Naive thymus-derived CD4-positive, alpha-beta T cell (primary cell): ENCODE measurements around the gene DONSON. TPM values are rescaled to one million over a fixed set of nuclear protein-coding genes. Genes with fewer than 3 reads are reported as not detected.

Experiments used
- ATAC-seq: fragments of 150-1000 bp; cut with Tn5 transposase; 2 replicates; pipeline ENCODE4 v1.10.0; 2021; ENCODE audit warnings: mild to moderate bottlenecking, moderate library complexity
- CTCF ChIA-PET: fragments of 350-600 bp; sonication (Branson Sonifier 250); formaldehyde crosslinking; loops from one replicate; lab custom pipeline; 2021; ENCODE audit warnings: antibody characterized with exemption; lab: Charles Lee
- POLR2A ChIA-PET: fragments of 350-600 bp; sonication (Branson Sonifier 250); formaldehyde crosslinking; loops from one replicate; lab custom pipeline; 2021; ENCODE audit warnings: antibody characterized with exemption, inconsistent platforms; lab: Charles Lee
- DNase-seq, 9 donors: peaks; one replicate each; pipeline versions ENCODE4 v3.0.0 to v3.0.0-alpha.2; 2020 to 2022; ENCODE audit warnings: mixed read lengths in 1 of 9
- H3K27ac ChIP-seq: one replicate; pipeline ENCODE4 v1.7.0; 2013; ENCODE audit warnings: mild to moderate bottlenecking, low read depth, low read length, moderate library complexity
- H3K27me3 ChIP-seq, 2 donors: one replicate each; pipeline ENCODE4 v1.7.0; 2013; ENCODE audit warnings: low read length in 2 of 2, mild to moderate bottlenecking in 2 of 2, moderate library complexity in 2 of 2; ENCODE audit not compliant: control insufficient read depth in 2 of 2, insufficient read depth in 2 of 2
- H3K36me3 ChIP-seq, 3 experiments: 1 replicate in 2 of 3; 2 replicates in 1 of 3; pipeline ENCODE4 v1.7.0; 2013; ENCODE audit warnings: low read length in 3 of 3, mild to moderate bottlenecking in 3 of 3, moderate library complexity in 1 of 3; ENCODE audit not compliant: insufficient read depth in 3 of 3, control insufficient read depth in 2 of 3
- H3K4me1 ChIP-seq, 2 donors: one replicate each; pipeline ENCODE4 v1.7.0; 2013; ENCODE audit warnings: low read length in 2 of 2, mild to moderate bottlenecking in 2 of 2, moderate library complexity in 1 of 2; ENCODE audit not compliant: control insufficient read depth in 2 of 2, insufficient read depth in 2 of 2
- H3K4me3 ChIP-seq: 2 replicates; pipeline ENCODE4 v1.7.0; 2013; ENCODE audit warnings: mild to moderate bottlenecking, low read length
- H3K9me3 ChIP-seq, 3 experiments: 1 replicate in 2 of 3; 2 replicates in 1 of 3; pipeline ENCODE4 v1.7.0; 2013; ENCODE audit warnings: low read length in 3 of 3; ENCODE audit not compliant: control insufficient read depth in 2 of 3
- H3K27ac Mint-ChIP-seq, 9 donors: one replicate each; pipeline ENCODE4 v1.8.0; 2020 to 2022; ENCODE audit warnings: mixed read lengths in 9 of 9, mild to moderate bottlenecking in 8 of 9, moderate library complexity in 5 of 9, inconsistent platforms in 2 of 9
- H3K27me3 Mint-ChIP-seq, 5 donors: one replicate each; pipeline ENCODE4 v1.8.0; 2021 to 2022; ENCODE audit warnings: mixed read lengths in 5 of 5, mild to moderate bottlenecking in 1 of 5
- H3K36me3 Mint-ChIP-seq, 5 donors: one replicate each; pipeline ENCODE4 v1.8.0; 2020 to 2022; ENCODE audit warnings: mixed read lengths in 5 of 5, mild to moderate bottlenecking in 3 of 5, inconsistent platforms in 1 of 5
- H3K4me1 Mint-ChIP-seq, 7 donors: one replicate each; pipeline ENCODE4 v1.8.0; 2020 to 2022; ENCODE audit warnings: mixed read lengths in 7 of 7, mild to moderate bottlenecking in 3 of 7, inconsistent platforms in 1 of 7
- H3K4me3 Mint-ChIP-seq, 10 donors: one replicate each; pipeline ENCODE4 v1.8.0; 2020 to 2022; ENCODE audit warnings: mild to moderate bottlenecking in 10 of 10, mixed read lengths in 10 of 10, moderate library complexity in 6 of 10, inconsistent platforms in 2 of 10
- H3K9me3 Mint-ChIP-seq, 11 donors: one replicate each; pipeline ENCODE4 v1.8.0; 2020 to 2022; ENCODE audit warnings: mixed read lengths in 11 of 11, mild to moderate bottlenecking in 4 of 11, inconsistent platforms in 1 of 11, moderate library complexity in 1 of 11
- intact Hi-C, 2 donors: fragments of 100-400 bp; cut with micrococcal nuclease; formaldehyde crosslinking; loops; one replicate each; pipeline ENCODE4 v1.15.1; 2023
- polyA plus RNA-seq, 2 donors: library from polyadenylated mRNA; unstranded; fragments of 300-500 nt; fragmentation: Illumina TruSeq; gene quantifications; one replicate each; pipeline ENCODE4 v1.2.3, GENCODE V29; 2021
- total RNA-seq, 6 experiments: library from RNA in 5 of 6; stranded (reverse) in 5 of 6; gene quantifications; 1 replicate in 5 of 6; 2 replicates in 1 of 6; pipeline ENCODE4 v1.2.3 and lab custom pipeline; 2021 to 2026

Gene DONSON
- total and polyA plus RNA-seq, 7 experiments from 2014 or later: 4.2 to 30.8 (median 9.6) TPM

DNA sequence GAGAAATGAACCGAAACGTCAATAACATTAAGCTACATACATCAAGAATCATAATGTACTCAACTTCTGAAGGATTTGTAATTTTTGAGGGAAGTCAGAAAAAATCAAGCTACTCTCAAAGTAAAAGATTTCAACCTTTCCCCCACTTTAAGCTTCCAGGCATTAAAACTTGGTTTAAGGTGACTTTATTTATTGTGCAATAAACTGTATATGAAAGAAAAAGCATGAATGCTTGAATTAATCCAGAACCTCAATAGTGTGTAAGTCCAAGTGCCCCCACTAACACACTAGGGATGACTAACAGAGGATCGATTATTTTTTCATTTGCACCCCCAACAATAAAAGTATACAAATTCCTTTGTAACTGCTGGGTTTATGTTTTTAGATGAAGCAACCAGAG lies 57.5 kb downstream of the DONSON start:
- CTCF ChIA-PET: interaction anchor here (0.6 kb wide), 1 partner anchor 11 kb away, joined by 3 read pairs; no protein-coding TSS in a partner anchor
- no peaks in the 10 kb centered on the region for H3K4me1 ChIP-seq
- intact Hi-C loops: no loop called here
- peaks cover 19 to 75% (median 27%) of the 10 kb centered on the region in 3 experiments for H3K36me3 ChIP-seq
- H3K27me3 ChIP-seq: no peaks in the 10 kb centered on the region
- H3K4me3 Mint-ChIP-seq: no peak overlapping the region
- POLR2A ChIA-PET: interaction anchor here (0.7 to 1.1 kb wide), 5 partner anchors 11 to 434 kb away, joined by 3 read pairs; partner anchors contain the start of genes DNAJC28 and GART
- H3K27ac Mint-ChIP-seq: no peak overlapping the region
- DNase-seq (no peak), ATAC-seq (no peak)
- no peaks in the 10 kb centered on the region for H3K27me3 Mint-ChIP-seq
- H3K27ac ChIP-seq: no peak overlapping the region
- H3K9me3 Mint-ChIP-seq: no peaks in the 10 kb centered on the region
- peaks cover 12 to 47% (median 25%) of the 10 kb centered on the region in 5 donors for H3K36me3 Mint-ChIP-seq
- no peak overlapping the region for H3K4me3 ChIP-seq
- no peaks in the 10 kb centered on the region for H3K9me3 ChIP-seq
- H3K4me1 Mint-ChIP-seq: peaks cover 0 to 2% (median 0%) of the 10 kb centered on the region in 7 donors

Other genes with a start within 250 kb of the DONSON start
- 10 to 100 TPM in 4 of 5 experiments, 1 to 10 TPM in 1; 9.1 to 80.5 (median 33.7) TPM for gene IFNGR2, start 185.3 kb downstream of the DONSON start, total RNA-seq
- 10 to 100 TPM; 29.8 to 39.2 TPM for gene IFNGR2, start 185.3 kb downstream of the DONSON start, polyA plus RNA-seq
- 100 to 1,000 TPM in 2 of 5 experiments, 10 to 100 TPM in 3; 38.3 to 108 (median 61.7) TPM for gene TMEM50B, start 108.7 kb downstream of the DONSON start, total RNA-seq
- 10 to 100 TPM; 37.0 to 46.5 TPM for gene TMEM50B, start 108.7 kb downstream of the DONSON start, polyA plus RNA-seq
- 1 to 10 TPM in 1 of 5 experiments, under 1 TPM in 3, not detected in 1; 0.27 to 1.5 (median 0.61) TPM for gene DNAJC28, start 97.0 kb downstream of the DONSON start, total RNA-seq
- gene DNAJC28, start 97.0 kb downstream of the DONSON start, polyA plus RNA-seq: under 1 TPM; 0.54 to 0.92 TPM
- gene GART, start 46.6 kb downstream of the DONSON start, total RNA-seq: 10 to 100 TPM; 38.3 to 98.8 (median 71.9) TPM
- 10 to 100 TPM; 37.3 to 56.4 TPM for gene GART, start 46.6 kb downstream of the DONSON start, polyA plus RNA-seq
- 100 to 1,000 TPM; 337 to 497 (median 431) TPM for gene SON, start 45.6 kb downstream of the DONSON start, total RNA-seq
- 100 to 1,000 TPM; 481 to 546 TPM for gene SON, start 45.6 kb downstream of the DONSON start, polyA plus RNA-seq
- gene CRYZL1, start 53.1 kb upstream of the DONSON start, total RNA-seq: 10 to 100 TPM; 34.6 to 75.5 (median 40.4) TPM
- gene CRYZL1, start 53.1 kb upstream of the DONSON start, polyA plus RNA-seq: 10 to 100 TPM; 33.0 to 43.0 TPM
- 1 to 10 TPM; 1.8 to 8.6 (median 3.5) TPM for gene ITSN1, start 53.8 kb upstream of the DONSON start, total RNA-seq
- gene ITSN1, start 53.8 kb upstream of the DONSON start, polyA plus RNA-seq: 1 to 10 TPM; 1.2 to 1.8 TPM